Nephron (organoid): ENCODE results near the gene DNAH2.

Source experiments
- H3K27ac Mint-ChIP-seq, 3 experiments: 2 replicates each; pipeline ENCODE4 v1.8.0; 2020; ENCODE audit warnings: mixed read lengths in 3 of 3, mild to moderate bottlenecking in 2 of 3, moderate library complexity in 1 of 3
- H3K27me3 Mint-ChIP-seq: 2 replicates; pipeline ENCODE4 v1.8.0; 2021; ENCODE audit warnings: low read depth, mild to moderate bottlenecking, moderate library complexity, mixed read lengths
- H3K36me3 Mint-ChIP-seq: 2 replicates; pipeline ENCODE4 v1.8.0; 2020; ENCODE audit warnings: low read depth, mixed read lengths
- H3K4me1 Mint-ChIP-seq: 2 replicates; pipeline ENCODE4 v1.8.0; 2020; ENCODE audit warnings: mixed read lengths
- H3K4me3 Mint-ChIP-seq, 3 experiments: 2 replicates each; pipeline ENCODE4 v1.8.0; 2020; ENCODE audit warnings: mild to moderate bottlenecking in 3 of 3, mixed read lengths in 3 of 3, moderate library complexity in 2 of 3
- H3K9me3 Mint-ChIP-seq: 2 replicates; pipeline ENCODE4 v1.8.0; 2020; ENCODE audit warnings: mixed read lengths
- CTCF ChIP-seq, 3 experiments: fragments of 200-600 bp; sonication (generic); IDR thresholded peaks; one replicate each; pipeline ENCODE4 v1.5.0; 2021; ENCODE audit warnings: antibody characterized with exemption in 3 of 3; ENCODE audit not compliant: unreplicated experiment in 3 of 3

DNAH2 gene

GRCh38 chr17:7755095-7755890, 37.7 kb downstream of the DNAH2 start:
- Mint-ChIP-seq H3K4me3 (no peak overlapping the region), H3K9me3 (peaks cover 2% of the 10 kb centered on the region), H3K4me1 (peaks cover 3% of the 10 kb centered on the region), H3K27me3 (peaks cover 14% of the 10 kb centered on the region), H3K27ac (no peak overlapping the region), H3K36me3 (no peaks in the 10 kb centered on the region)
- no peak for TF ChIP-seq CTCF (IDR thresholded peaks at IDR 0.05; ENCODE audit: unreplicated experiment in 3 of 3)

GRCh38 chr17:7756968-7757367, 39.4 kb downstream of the DNAH2 start:
- Mint-ChIP-seq H3K4me3 (no peak overlapping the region), H3K4me1 (no peaks in the 10 kb centered on the region), H3K27ac (no peak overlapping the region), H3K9me3 (no peaks in the 10 kb centered on the region), H3K27me3 (peaks cover 11% of the 10 kb centered on the region), H3K36me3 (no peaks in the 10 kb centered on the region)
- TF ChIP-seq CTCF (IDR thresholded peaks at IDR 0.05; ENCODE audit: unreplicated experiment in 3 of 3), result no peak

- no peaks in the 10 kb centered on the region for H3K36me3 Mint-ChIP-seq
- peaks cover 13% of the 10 kb centered on the region for H3K27me3 Mint-ChIP-seq
- H3K9me3 Mint-ChIP-seq, result no peaks in the 10 kb centered on the region
These were observed 46.4 kb downstream of the DNAH2 start for GRCh38 chr17:7763919-7764318.

GRCh38 chr17:7767004-7767403, 49.5 kb downstream of the DNAH2 start:
- no peaks in the 10 kb centered on the region for H3K36me3 Mint-ChIP-seq
- H3K27ac Mint-ChIP-seq, result peak overlapping the region in 1 of 3 experiments; percentile 12
- H3K4me1 Mint-ChIP-seq, result peaks cover 24% of the 10 kb centered on the region
- no peak for TF ChIP-seq CTCF (IDR thresholded peaks at IDR 0.05; ENCODE audit: unreplicated experiment in 3 of 3)
- no peak overlapping the region for H3K4me3 Mint-ChIP-seq
- no peaks in the 10 kb centered on the region for H3K9me3 Mint-ChIP-seq
- H3K27me3 Mint-ChIP-seq, result peaks cover 10% of the 10 kb centered on the region

More at GRCh38 chr17:7763919-7764318, 46.4 kb downstream of the DNAH2 start:
- peaks cover 24% of the 10 kb centered on the region for H3K4me1 Mint-ChIP-seq
- TF ChIP-seq CTCF (IDR thresholded peaks at IDR 0.05; ENCODE audit: unreplicated experiment in 3 of 3), result no peak
- H3K27ac Mint-ChIP-seq, result no peak overlapping the region
- H3K4me3 Mint-ChIP-seq, result no peak overlapping the region

- H3K9me3 Mint-ChIP-seq, result no peaks in the 10 kb centered on the region
- no peak for TF ChIP-seq CTCF (IDR thresholded peaks at IDR 0.05; ENCODE audit: unreplicated experiment in 3 of 3)
- H3K27me3 Mint-ChIP-seq, result peaks cover 10% of the 10 kb centered on the region
- peak overlapping the region in 1 of 3 experiments; percentile 10 for H3K4me3 Mint-ChIP-seq
- H3K36me3 Mint-ChIP-seq, result no peaks in the 10 kb centered on the region
- peak overlapping the region in 2 of 3 experiments; percentile 12 to 33 for H3K27ac Mint-ChIP-seq
- peaks cover 24% of the 10 kb centered on the region for H3K4me1 Mint-ChIP-seq
These were observed 50.0 kb downstream of the DNAH2 start for GRCh38 chr17:7767405-7768021.
